NT2/D1 (cell line): Measurements from ENCODE around the gene MEGF10.

ENCODE experiments used
- DNase-seq: peaks from one replicate; pipeline ENCODE4 v3.0.0-alpha.2; 2011; ENCODE audit warnings: low read depth, low spot score
- H3K27me3 ChIP-seq: 2 replicates; pipeline ENCODE4 v1.6.0; 2011; ENCODE audit warnings: mild to moderate bottlenecking; ENCODE audit not compliant: insufficient read length, insufficient read depth
- H3K36me3 ChIP-seq: 2 replicates; pipeline ENCODE4 v1.6.1; 2011; ENCODE audit warnings: mild to moderate bottlenecking, low read length, mixed read lengths; ENCODE audit not compliant: insufficient read depth, insufficient read length
- H3K4me1 ChIP-seq: 2 replicates; pipeline ENCODE4 v1.5.1; 2011; ENCODE audit not compliant: insufficient read depth, insufficient read length
- H3K4me3 ChIP-seq: 2 replicates; pipeline ENCODE4 v1.5.1; 2011; ENCODE audit warnings: low read depth; ENCODE audit not compliant: insufficient read length
- H3K9ac ChIP-seq: 2 replicates; pipeline ENCODE4 v1.6.0; 2011; ENCODE audit warnings: low read depth; ENCODE audit not compliant: insufficient read length
- H3K9me3 ChIP-seq: 2 replicates; pipeline ENCODE4 v1.5.1; 2011; ENCODE audit warnings: mild to moderate bottlenecking, low read length; ENCODE audit not compliant: insufficient read depth
- SUZ12 ChIP-seq: IDR thresholded peaks from 2 replicates; pipeline ENCODE4 v1.6.1; 2011; ENCODE audit not compliant: insufficient read length, insufficient read depth; ENCODE audit errors: extremely low read depth
- YY1 ChIP-seq: IDR thresholded peaks from 2 replicates; pipeline ENCODE4 v1.6.1; 2011; ENCODE audit not compliant: insufficient read length, insufficient read depth
- ZNF274 ChIP-seq: IDR thresholded peaks from 2 replicates; pipeline ENCODE4 v1.6.1; 2011; ENCODE audit warnings: mild to moderate bottlenecking, low read depth, low read length

MEGF10 gene

GRCh38 chr5:127440831-127441230 lies 150.2 kb downstream of the MEGF10 start:
- Histone ChIP-seq H3K4me3 (no peak overlapping the region), H3K27me3 (no peaks in the 10 kb centered on the region)
- TF ChIP-seq ZNF274 (no peak), SUZ12 (no peak), YY1 (no peak)

GRCh38 chr5:127441799-127442484 lies 151.3 kb downstream of the MEGF10 start:
- Histone ChIP-seq H3K9me3 (no peaks in the 10 kb centered on the region), H3K9ac (no peak overlapping the region), H3K36me3 (no peaks in the 10 kb centered on the region), H3K4me1 (no peaks in the 10 kb centered on the region), H3K27me3 (no peaks in the 10 kb centered on the region), H3K4me3 (no peak overlapping the region)
- no peak for DNase-seq
- TF ChIP-seq SUZ12 (no peak), ZNF274 (no peak), YY1 (no peak)

More at GRCh38 chr5:127440831-127441230, 150.2 kb downstream of the MEGF10 start:
- H3K9ac ChIP-seq: no peak overlapping the region
- H3K9me3 ChIP-seq: no peaks in the 10 kb centered on the region
- H3K36me3 ChIP-seq: no peaks in the 10 kb centered on the region
- no peak for DNase-seq
- no peaks in the 10 kb centered on the region for H3K4me1 ChIP-seq

GRCh38 chr5:127444171-127444570 lies 153.6 kb downstream of the MEGF10 start:
- no peak overlapping the region for H3K9ac ChIP-seq
- no peaks in the 10 kb centered on the region for H3K27me3 ChIP-seq
- no peaks in the 10 kb centered on the region for H3K36me3 ChIP-seq
- no peaks in the 10 kb centered on the region for H3K9me3 ChIP-seq
- TF ChIP-seq SUZ12 (no peak), YY1 (no peak), ZNF274 (no peak)
- H3K4me1 ChIP-seq: no peaks in the 10 kb centered on the region
- no peak overlapping the region for H3K4me3 ChIP-seq
- DNase-seq: no peak

GRCh38 chr5:127445328-127445727 lies 154.7 kb downstream of the MEGF10 start:
- no peak for TF ChIP-seq SUZ12
- no peak for TF ChIP-seq YY1
- TF ChIP-seq ZNF274: no peak
- Histone ChIP-seq H3K4me1 (no peaks in the 10 kb centered on the region), H3K36me3 (no peaks in the 10 kb centered on the region), H3K9me3 (no peaks in the 10 kb centered on the region), H3K4me3 (no peak overlapping the region), H3K27me3 (no peaks in the 10 kb centered on the region), H3K9ac (no peak overlapping the region)
- DNase-seq: no peak

GRCh38 chr5:127446626-127447025 lies 156.0 kb downstream of the MEGF10 start:
- Histone ChIP-seq H3K9me3 (no peaks in the 10 kb centered on the region), H3K36me3 (no peaks in the 10 kb centered on the region), H3K9ac (no peak overlapping the region), H3K4me3 (no peak overlapping the region), H3K27me3 (no peaks in the 10 kb centered on the region), H3K4me1 (no peaks in the 10 kb centered on the region)
- DNase-seq: no peak
- TF ChIP-seq ZNF274: no peak
- TF ChIP-seq YY1: no peak
- no peak for TF ChIP-seq SUZ12

GRCh38 chr5:127447827-127448226 lies 157.2 kb downstream of the MEGF10 start:
- H3K27me3 ChIP-seq: no peaks in the 10 kb centered on the region
- no peak for DNase-seq
- no peak overlapping the region for H3K9ac ChIP-seq
- TF ChIP-seq SUZ12: no peak
- TF ChIP-seq ZNF274: no peak
- no peak for TF ChIP-seq YY1
- no peaks in the 10 kb centered on the region for H3K9me3 ChIP-seq
- no peak overlapping the region for H3K4me3 ChIP-seq
- H3K4me1 ChIP-seq: no peaks in the 10 kb centered on the region
- no peaks in the 10 kb centered on the region for H3K36me3 ChIP-seq

- TF ChIP-seq ZNF274 (no peak), SUZ12 (no peak), YY1 (no peak)
Observed at GRCh38 chr5:127450046-127450445, 159.4 kb downstream of the MEGF10 start.

GRCh38 chr5:127451096-127451495 lies 160.5 kb downstream of the MEGF10 start:
- Histone ChIP-seq H3K36me3 (no peaks in the 10 kb centered on the region), H3K27me3 (no peaks in the 10 kb centered on the region), H3K4me1 (no peaks in the 10 kb centered on the region), H3K9me3 (no peaks in the 10 kb centered on the region), H3K9ac (no peak overlapping the region), H3K4me3 (no peak overlapping the region)
- TF ChIP-seq YY1 (no peak), ZNF274 (no peak), SUZ12 (no peak)
- DNase-seq: no peak

More at GRCh38 chr5:127450046-127450445, 159.4 kb downstream of the MEGF10 start:
- Histone ChIP-seq H3K36me3 (no peaks in the 10 kb centered on the region), H3K9me3 (no peaks in the 10 kb centered on the region), H3K27me3 (no peaks in the 10 kb centered on the region), H3K4me1 (no peaks in the 10 kb centered on the region), H3K4me3 (no peak overlapping the region), H3K9ac (no peak overlapping the region)
- DNase-seq: no peak
